Fibroblast of the conjunctiva (primary cell): Measurements from ENCODE around the gene KRTAP10-11.
"Not testable (repeated sequence)": the region's sequence is repeated elsewhere in the genome, so short reads cannot be mapped to it uniquely, and the experiment has no call there.

Source experiments
- DNase-seq: peaks from one replicate; pipeline ENCODE4 v3.0.0-alpha.2; 2010; ENCODE audit warnings: low read depth

Gene KRTAP10-11, protein sequence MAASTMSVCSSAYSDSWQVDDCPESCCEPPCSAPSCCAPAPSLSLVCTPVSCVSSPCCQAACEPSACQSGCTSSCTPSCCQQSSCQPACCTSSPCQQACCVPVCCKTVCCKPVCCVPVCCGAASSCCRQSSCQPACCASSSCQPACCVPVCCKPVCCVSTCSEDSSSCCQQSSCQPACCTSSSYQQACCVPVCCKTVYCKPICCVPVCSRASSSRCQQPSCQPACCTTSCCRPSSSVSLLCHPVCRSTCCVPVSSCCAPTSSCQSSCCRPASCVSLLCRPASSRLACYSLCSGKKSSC

DNA sequence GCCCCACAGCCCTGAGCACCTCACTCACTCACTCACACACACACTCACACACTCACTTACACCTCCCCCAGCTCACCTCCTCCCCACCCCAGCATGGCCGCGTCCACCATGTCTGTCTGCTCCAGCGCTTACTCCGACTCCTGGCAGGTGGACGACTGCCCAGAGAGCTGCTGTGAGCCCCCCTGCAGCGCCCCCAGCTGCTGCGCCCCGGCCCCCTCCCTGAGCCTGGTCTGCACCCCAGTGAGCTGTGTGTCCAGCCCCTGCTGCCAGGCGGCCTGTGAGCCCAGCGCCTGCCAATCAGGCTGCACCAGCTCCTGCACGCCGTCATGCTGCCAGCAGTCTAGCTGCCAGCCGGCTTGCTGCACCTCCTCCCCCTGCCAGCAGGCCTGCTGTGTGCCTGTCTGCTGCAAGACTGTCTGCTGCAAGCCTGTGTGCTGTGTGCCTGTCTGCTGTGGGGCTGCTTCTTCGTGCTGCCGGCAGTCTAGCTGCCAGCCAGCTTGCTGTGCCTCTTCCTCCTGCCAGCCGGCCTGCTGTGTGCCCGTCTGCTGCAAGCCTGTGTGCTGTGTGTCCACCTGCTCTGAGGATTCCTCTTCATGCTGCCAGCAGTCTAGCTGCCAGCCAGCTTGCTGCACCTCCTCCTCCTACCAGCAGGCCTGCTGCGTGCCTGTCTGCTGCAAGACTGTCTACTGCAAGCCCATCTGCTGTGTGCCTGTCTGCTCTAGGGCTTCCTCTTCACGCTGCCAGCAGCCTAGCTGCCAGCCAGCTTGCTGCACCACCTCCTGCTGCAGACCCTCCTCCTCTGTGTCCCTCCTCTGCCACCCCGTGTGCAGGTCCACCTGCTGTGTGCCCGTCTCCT lies at the start of gene KRTAP10-11:
KRTAP10-11 (plus strand) TSS at position 49 of the 856 bp plus-strand sequence; CDS start at position 94, 45 bp downstream.
- not testable (repeated sequence) for DNase-seq

DNA sequence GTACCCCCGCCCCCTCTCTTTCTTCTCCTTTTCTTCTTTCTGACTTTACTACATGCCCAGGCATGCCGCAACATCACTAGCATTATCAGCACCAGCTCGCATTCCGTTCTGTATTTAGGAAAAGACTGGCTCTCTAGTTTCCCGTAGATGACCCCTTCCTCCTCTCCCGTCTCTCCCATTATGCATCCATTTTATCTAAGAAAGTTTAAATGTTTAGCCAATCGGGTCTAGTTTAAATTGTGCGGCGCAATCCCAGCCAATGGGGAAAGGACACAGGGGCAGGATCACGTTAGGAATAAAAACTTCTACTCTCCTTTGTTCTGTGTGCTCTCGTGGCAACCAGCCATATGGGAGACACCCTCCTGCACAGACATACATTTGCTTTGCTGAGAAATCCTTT lies 48.2 kb upstream of the KRTAP10-11 start:
- DNase-seq: no peak

DNA sequence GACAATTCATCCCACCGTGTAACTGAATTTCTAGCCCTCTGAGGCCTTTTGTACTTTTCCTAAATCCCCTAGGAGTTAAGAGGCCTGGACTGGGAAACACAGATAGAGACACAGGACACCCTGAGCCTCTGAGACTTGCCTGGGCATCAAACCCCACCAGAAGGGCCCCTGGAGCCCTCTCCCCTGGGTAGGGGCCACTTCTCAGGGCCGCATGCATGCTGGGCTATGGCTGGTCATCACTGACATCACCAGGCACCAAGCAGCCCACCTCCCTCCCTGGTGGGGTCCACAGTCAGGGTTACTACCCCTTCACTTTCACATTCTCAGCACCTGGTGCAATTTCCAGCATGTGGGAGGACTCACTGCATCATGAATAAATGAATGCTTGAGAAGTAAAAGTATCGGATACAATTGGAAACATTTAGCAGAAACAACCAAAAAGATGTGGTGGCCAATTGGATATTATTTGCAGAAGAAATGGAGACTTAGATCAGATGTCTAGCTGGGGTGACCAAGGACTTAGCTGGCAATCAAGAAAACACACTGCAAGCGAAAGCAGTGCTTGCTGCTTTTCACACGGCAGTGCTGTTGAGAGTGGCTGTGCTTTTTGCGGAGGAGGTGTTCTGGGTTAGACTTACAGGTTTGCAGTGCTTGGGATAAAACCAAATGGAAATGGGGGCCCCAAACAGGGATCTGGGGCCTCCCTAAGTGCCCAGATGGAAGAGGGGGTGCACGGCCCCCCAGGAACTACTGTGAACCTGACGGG lies 46.8 kb upstream of the KRTAP10-11 start:
- DNase-seq: no peak

DNA sequence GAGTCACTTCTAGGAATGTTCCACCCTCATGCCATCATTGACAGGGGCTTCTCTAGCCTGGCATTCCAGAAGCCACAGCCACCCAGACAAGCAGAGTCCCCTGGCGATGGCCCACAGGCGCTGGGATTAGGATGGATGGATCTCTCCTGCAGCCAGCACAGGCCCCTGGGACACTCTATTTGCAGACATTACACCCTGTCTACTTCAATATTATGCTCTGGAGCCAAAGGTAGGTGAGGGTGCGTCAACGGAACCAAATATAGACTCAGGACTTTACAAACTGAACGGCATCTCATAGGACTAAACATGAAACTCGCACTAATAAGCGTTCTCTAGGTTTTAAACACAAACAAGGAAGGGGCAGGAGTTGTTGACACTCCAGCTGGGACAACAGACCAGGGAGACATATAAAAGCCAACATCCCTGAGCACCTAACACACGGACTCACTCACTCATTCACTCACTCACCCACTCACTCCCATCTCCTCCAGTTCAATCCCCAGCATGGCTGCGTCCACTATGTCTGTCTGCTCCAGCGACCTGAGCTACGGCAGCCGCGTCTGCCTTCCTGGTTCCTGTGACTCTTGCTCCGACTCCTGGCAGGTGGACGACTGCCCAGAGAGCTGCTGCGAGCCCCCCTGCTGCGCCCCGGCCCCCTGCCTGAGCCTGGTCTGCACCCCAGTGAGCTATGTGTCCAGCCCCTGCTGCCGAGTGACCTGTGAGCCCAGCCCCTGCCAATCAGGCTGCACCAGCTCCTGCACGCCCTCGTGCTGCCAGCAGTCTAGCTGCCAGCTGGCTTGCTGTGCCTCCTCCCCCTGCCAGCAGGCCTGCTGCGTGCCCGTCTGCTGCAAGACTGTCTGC lies 45.9 kb upstream of the KRTAP10-11 start, which contains the start of gene KRTAP10-7:
KRTAP10-7 (plus strand) TSS at position 480 of the 861 bp plus-strand sequence; CDS start at position 505, 25 bp downstream.
- not testable (repeated sequence) for DNase-seq

DNA sequence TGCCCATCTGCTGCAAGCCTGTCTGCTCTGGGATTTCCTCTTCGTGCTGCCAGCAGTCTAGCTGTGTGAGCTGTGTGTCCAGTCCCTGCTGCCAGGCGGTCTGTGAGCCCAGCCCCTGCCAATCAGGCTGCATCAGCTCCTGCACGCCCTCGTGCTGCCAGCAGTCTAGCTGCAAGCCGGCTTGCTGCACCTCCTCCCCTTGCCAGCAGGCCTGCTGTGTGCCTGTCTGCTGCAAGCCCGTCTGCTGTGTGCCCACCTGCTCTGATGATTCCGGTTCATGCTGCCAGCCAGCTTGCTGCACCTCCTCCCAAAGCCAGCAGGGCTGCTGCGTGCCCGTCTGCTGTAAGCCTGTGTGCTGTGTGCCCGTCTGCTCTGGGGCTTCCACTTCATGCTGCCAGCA lies 45.1 kb upstream of the KRTAP10-11 start:
- DNase-seq: not testable (repeated sequence)

DNA sequence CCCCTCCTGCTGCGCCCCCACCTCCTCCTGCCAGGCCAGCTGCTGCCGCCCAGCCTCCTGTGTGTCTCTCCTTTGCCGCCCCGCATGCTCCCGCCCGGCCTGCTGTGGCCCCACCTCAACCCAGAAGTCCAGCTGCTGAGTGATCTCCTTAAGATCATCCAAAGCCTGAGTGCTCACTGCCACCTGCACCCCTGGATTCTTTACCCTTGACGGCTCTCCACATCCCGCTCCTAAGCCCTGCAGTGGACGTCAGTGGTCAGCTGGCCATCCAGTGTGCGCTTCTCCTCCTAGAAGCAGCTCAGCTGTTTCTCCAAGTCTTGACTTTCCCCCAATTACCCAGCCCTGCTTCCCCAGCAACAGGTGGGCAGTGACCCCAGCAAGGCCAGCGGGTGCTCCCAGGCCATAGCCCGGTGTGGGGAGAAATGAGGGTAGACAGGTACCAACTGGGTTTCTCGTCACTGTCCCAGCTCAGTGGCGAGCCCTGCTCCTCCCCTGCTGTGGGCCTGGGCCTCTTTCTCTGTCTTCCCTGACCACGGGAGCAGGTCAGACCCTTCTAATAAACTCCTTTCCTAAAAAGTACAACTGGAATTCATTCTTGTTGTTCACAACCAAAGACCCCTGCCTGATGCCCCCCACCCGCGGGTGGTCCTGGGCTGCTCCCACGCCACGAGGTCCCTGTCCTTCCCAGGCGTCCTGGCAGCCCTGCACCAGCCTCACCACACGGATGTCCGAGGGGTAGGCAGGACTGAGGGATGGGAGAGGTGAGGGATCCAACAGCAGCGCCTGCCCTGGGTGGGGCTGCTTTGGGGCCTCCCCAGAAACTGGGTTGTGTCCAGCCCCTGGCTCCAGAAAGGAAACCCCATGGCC lies 44.4 kb upstream of the KRTAP10-11 start:
- no peak for DNase-seq

DNA sequence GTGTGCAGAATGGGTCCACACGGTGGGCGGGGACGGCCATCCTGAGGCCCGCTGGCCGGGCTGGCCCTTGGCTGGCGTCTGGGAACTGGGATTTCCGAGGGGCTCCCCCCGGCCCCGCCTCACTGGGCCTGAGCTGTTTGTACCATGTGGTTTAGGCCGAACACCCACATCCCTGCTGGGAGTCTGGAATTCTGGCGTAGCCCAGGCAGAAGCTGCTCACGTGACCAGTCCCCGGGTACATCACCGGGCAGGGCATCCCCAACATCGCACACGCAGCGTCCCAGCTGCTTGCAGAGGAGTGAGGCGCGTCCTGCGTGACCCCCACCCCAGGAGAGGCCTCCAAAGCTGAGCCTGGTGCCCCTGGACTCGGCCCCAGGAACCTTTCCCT lies 43.8 kb upstream of the KRTAP10-11 start:
- no peak for DNase-seq

DNA sequence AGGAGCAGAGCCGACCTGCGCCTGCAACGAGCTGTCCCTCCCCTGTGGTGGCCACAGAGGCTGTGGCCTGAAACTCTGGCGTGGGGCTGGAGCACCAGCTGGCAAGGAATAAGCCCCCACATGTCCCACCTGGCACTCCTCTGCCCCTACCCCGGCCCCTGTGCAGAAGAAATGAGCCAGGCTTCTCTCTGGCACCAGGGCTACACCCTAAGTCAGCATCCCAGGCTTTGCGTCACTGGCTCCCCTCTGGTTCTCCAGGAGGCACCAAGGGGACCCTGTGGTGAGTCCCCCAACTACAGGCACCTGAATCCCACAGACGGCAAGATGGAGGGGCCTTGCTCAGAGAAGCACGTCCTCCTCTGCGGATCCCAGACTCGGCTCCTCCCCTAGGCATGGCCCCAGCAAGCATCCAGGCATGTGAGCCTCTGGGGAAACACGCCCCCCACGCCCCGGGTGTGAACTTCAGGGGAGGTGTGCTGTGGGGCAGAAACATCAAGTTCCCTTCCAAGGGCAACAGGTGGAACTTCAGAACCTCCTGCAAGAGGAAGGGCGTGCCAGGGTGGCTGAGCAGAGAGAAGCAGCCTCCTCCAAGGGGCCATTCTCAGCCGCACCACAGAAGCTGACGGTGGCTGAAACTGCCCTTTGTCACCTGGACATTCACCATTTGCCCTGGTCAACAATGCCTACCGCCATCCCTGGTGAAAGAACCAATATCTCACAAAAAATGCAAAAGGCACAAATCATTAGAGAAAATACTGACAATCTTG lies 42.9 kb upstream of the KRTAP10-11 start:
- no peak for DNase-seq

DNA sequence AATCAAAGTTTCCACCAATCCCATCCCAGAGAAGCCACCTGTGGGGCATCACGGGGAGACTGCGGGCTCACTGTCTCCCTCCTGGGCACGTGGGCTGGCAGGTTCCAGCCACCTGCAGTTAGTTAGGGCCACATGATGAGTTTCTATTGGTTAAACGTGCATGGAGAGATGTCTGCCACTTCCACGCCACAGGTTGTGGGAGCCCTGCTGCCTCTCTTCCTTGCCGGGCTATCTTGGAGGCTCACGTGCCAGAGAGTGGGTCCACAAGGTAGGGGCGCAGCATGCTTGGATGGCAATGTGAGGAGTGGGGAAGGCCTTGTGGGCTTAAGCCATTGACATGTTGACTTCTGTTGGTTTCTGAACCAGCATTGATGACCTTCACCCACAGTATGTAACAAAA lies 42.3 kb upstream of the KRTAP10-11 start:
- no peak for DNase-seq

DNA sequence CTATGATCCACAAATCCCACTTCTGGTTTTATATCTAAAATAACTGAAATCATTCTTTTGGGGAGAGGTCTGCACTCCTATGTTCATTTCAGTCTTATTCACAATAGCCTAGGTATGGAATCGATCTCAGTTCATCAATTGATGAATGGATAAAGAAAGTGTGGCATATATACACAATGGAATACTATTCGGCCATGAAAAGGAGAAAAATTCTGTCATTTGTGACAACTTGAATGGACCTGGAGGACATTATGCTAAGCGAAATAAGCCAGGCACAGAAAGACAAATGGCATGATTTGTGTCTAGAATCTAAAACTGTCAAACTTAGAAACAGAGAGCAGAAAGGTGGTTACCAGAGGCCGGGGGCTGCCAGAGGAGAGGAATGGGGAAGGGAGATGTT lies 39.7 kb upstream of the KRTAP10-11 start:
- no peak for DNase-seq

DNA sequence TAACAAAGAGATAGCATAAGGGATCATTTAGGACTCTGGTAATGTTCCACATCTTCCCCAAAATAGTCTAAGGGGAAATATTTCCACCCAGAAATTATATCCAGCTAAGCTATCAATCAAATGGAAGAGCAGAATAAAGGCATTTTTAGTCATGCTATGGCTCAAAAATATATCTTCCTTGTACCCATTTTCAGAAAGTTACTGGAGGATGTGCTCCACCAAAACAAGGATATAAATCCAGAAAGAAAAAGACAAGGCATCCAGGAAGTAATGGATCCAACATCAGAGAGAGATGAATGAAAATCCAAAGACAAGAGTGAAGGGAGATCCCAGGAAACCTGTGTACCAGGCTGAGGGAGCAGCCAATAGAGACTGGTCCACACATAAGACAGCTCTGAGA lies 37.0 kb upstream of the KRTAP10-11 start:
- DNase-seq: no peak

DNA sequence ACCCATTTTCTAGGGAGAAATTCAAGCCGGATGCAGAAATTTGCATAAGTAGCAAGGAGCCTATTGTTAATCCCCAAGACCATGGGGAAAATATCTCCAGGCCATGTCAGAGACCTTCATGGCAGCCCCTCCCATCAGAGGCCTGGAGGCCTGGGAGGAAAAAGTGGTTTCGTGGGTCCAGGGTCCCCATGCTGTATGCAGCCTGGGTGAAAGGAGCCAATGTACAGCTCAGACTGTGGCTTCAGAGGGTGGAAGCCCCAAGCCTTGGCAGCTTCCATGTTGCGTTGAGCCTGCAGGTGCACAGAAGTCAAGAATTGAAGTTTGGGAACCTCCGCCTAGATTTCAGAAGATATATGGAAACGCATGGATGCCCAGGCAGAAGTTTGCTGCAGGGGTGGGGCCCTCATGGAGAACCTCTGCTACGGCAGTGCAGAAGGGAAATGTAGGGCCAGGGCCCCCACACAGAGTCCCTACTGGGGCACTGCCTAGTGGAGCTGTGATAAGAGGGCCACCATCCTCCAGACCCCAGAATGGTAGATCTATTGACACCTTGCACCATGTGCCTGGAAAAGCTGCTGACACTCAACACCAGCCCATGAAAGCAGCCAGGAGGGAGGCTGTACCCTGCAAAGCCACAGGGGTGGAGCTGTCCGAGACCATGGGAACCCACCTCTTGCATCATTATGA lies 35.9 kb upstream of the KRTAP10-11 start:
- not testable (repeated sequence) for DNase-seq

DNA sequence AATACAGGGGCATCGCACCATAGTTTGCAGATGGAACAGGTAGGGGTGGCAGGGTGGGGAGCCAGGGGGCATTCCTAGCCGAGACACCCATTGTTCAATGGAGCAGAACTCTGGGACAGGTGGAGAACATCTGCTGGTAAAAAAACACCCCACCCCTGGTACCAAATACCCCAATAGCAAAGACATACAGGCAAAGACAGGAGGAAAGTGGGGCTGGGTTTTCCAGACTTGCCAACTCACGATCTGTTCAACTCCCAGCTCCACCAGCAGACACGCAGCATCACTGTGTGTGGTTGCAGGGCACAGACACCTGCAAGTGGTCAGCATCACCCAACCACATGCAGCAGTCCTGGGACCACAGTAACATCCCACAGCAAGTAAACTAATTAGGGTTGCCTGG lies 34.7 kb upstream of the KRTAP10-11 start:
- no peak for DNase-seq

DNA sequence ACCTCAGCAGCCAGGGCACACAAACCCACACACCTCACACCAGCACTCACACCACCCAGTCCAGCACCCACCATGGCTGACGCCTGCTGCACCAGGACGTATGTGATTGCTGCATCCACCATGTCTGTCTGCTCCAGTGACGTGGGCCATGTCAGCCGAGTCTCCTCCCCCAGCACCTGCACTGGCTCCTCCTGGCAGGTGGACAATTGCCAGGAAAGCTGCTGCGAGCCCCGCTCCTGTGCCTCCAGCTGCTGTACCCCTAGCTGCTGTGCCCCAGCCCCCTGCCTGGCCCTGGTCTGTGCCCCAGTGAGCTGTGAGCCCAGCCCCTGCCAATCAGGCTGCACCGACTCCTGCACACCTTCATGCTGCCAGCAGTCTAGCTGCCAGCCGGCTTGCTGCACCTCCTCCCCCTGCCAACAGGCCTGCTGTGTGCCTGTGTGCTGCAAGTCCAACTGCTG lies 34.2 kb upstream of the KRTAP10-11 start, which contains the start of gene KRTAP10-8:
KRTAP10-8 (plus strand) TSS at position 51 of the 458 bp plus-strand sequence; CDS start at position 73, 22 bp downstream.
- DNase-seq: no peak

DNA sequence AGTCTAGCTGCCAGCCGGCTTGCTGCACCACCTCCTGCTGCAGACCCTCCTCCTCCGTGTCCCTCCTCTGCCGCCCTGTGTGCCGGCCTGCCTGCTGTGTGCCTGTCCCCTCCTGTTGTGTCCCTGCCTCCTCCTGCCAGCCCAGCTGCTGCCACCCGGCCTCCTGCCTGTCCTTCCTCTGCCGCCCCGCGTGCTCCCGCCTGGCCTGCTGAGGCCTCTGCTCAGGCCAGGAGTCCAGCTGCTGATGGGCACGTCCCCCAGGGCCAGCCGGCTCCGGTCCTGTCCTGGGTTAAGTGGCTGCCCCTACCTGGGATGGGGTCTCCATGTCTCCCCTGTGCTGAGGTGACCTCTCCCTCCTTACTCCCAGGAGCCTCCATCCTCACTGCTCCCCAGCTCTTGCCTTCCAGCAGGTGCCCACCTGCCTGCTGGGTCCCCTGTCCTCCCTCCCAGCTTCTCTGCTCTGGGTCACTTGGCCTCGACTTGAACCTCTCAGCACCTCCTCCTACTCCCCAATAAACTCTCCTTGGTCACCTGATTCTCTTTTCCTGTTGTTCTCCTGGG lies 33.5 kb upstream of the KRTAP10-11 start:
- no peak for DNase-seq

DNA sequence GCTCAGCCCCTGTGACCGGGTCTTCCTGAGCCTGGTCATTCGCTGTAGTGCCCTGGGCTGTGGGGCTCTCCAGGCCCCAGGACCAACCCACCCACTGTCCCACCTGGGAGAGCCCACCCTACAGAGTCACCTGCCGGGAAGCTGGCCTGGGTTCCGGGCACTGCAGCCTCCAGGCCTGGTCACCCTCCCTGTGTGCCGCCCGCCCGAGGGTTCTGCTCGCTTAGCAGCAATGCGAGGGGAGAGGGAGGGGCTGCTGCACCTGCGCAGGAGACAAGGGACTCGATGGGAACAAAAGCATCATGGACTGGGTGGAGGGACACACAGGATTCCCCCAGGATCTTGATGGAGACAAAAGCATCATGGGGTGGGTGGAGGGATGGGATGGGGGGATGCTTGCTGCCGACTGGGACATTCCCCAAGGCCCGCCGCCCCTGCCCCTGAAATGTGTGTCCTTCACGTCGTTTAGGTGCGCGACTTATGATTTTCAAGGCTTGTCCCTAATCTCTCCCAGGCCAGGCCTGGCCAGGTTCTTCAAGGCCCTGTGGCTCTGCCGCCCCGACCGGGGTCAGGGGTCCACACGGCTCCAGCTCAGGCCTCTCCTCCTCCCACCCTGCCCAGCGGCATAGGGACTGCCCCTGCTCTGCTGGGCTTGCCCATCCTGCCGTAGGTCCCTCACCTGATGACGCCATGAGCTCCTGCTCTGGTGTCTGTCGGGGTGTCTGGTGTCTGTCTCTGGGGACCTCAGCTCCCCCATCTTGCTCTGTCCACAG lies 32.6 kb upstream of the KRTAP10-11 start:
- DNase-seq: no peak

DNA sequence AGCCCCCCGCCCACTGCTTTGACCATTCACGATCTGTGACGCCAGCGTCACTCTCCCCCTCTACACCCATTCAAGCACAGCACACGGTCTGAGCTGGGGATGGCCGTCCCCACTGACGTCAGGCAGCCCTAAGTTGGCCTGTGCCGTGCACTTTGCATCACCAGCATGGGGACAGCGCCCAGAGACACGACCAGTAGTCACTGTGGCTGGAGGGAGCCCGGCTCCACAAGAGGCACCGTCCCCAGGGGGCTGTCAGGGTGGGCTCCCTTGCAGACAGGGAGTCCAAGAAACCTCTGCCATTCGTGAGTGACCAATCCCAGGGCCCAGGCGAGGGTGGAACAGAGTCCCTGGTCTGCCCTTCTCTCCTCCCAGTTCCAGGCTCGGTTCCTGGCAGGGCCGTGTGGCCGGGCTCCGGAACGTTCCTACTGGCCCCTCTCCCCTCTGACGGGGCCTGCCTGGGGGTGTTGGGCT lies 32.0 kb upstream of the KRTAP10-11 start:
- DNase-seq: no peak
